ENCODE results near the gene FAM83C.

The FAM83C gene

DNA sequence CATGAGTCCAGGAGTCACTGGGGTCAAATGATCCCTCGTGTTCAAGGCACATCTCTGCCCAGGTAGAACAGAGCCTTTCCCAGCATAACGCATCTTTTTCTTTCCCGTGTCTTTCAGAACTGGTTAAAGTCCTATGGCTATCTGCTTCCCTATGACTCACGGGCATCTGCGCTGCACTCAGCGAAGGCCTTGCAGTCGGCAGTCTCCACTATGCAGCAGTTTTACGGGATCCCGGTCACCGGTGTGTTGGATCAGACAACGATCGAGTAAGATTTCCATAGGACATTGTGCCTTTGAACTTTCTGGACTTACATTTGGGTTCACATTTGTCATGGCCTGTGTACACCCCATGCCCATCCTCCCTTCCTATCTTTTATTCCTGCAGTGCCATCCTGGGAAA lies 45.5 kb downstream of the FAM83C start:
- no peak overlapping the region for H3K27ac ChIP-seq

DNA sequence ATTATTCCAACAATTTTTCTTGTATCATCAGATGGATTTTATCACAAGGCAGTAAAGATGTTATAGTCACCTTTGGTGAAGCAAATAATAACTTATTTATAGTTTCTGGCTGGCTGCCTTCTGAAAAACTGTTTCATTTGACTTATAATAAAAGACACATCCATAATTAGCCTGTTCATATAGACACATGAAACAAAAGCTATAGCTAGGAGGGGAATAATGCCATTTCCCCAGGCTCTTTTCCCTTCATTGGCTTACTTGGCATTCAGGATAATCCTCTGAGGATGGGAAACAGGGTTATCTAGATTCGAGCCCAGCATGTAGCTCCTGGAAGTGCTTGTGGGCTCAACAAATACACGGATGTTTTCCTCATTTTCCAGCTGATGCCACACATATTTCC lies 48.2 kb downstream of the FAM83C start:
- H3K27ac ChIP-seq = no peak overlapping the region
- TF ChIP-seq, protein P1, sequence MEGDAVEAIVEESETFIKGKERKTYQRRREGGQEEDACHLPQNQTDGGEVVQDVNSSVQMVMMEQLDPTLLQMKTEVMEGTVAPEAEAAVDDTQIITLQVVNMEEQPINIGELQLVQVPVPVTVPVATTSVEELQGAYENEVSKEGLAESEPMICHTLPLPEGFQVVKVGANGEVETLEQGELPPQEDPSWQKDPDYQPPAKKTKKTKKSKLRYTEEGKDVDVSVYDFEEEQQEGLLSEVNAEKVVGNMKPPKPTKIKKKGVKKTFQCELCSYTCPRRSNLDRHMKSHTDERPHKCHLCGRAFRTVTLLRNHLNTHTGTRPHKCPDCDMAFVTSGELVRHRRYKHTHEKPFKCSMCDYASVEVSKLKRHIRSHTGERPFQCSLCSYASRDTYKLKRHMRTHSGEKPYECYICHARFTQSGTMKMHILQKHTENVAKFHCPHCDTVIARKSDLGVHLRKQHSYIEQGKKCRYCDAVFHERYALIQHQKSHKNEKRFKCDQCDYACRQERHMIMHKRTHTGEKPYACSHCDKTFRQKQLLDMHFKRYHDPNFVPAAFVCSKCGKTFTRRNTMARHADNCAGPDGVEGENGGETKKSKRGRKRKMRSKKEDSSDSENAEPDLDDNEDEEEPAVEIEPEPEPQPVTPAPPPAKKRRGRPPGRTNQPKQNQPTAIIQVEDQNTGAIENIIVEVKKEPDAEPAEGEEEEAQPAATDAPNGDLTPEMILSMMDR (IDR thresholded peaks at IDR 0.05) = no peak
- TF ChIP-seq ZFX (IDR thresholded peaks at IDR 0.05; ENCODE audit: borderline replicate concordance) = no peak

More for the DNA sequence above, 45.5 kb downstream of the FAM83C start:
- TF ChIP-seq, protein P1 (IDR thresholded peaks at IDR 0.05) = no peak
- no peak for TF ChIP-seq ZFX (IDR thresholded peaks at IDR 0.05; ENCODE audit: borderline replicate concordance)

DNA sequence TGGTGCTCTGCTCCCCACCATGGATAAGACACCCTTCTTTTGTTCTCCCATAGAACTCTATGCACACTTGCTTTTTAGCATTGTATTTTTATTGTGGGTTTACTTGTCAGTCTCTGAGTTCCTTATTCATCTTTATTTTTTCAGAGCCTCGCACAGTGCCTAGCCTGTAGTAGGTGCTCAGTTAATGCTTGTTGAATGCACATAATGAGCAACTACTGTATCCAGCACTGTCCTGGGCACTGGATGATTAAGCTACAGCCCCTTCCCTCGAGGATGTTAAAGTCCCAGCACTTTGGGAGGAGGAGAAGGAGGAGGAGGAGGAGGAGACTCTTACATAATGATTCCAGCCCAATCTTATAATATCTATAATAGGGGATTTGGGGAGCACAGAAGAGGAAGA lies 48.9 kb downstream of the FAM83C start:
- no peak for TF ChIP-seq ZFX (IDR thresholded peaks at IDR 0.05; ENCODE audit: borderline replicate concordance)
- TF ChIP-seq, protein P1 (IDR thresholded peaks at IDR 0.05) = no peak
- no peak overlapping the region for H3K27ac ChIP-seq

DNA sequence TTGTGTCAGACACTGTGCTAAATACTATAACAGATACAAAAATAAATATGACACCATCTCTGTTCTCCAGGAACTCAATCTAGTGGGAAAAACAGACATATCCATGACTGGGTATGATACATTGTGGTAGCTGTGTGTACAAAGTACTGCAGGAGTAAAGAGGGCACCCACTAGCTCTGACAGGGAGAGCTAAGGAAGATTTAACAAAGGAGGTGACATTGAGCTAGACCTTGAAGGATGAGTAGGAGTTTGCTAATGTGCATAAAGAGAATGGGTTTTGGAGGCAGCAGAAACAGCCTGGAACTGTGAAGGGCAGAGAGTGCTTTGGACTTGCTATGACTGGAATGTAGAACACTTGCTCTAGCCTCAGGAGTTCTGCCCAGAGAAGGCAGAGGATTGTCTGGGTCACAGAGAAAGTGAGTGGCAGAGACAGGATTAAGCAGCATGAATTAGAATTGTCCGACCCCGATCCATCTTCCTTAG lies 51.4 kb downstream of the FAM83C start:
- no peak overlapping the region for H3K27ac ChIP-seq
- TF ChIP-seq ZFX (IDR thresholded peaks at IDR 0.05; ENCODE audit: borderline replicate concordance) = no peak
- TF ChIP-seq, protein P1 (IDR thresholded peaks at IDR 0.05) = no peak

DNA sequence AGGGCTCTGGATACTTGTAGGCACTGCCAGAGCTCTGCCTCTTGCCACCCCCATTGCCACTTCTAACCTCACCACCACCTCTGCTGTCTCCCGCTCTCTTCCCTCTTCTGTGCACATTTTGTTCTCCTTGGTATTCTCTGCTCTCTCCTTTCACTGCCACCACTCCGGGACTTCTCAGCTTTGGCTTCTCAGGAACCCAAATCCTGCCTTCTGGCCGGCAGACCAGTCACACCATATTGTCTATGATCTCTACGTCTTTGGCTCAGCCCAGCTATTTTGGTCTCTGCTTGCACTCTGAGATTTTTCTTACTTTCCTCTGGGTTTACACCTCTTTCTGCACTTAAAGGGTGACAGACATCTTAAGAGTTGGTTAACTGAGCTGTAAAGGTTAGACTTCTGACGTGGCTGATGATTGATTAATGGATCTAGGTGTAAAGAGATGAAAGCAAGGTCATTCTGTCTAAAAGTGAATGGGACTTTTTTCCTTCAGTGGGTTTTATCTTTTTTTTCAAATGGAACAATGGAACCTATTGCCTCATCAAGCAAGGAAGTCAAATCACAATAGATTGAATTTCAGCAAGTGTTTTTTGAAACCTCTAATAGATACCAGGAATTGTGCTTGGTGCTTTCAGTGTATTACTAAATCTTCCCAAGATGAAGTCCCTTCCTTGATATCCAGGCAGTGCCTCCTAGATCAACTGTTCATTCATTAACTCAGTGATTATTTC lies 52.0 kb downstream of the FAM83C start:
- no peak for TF ChIP-seq ZFX (IDR thresholded peaks at IDR 0.05; ENCODE audit: borderline replicate concordance)
- TF ChIP-seq, protein P1 (IDR thresholded peaks at IDR 0.05) = no peak
- H3K27ac ChIP-seq = no peak overlapping the region

DNA sequence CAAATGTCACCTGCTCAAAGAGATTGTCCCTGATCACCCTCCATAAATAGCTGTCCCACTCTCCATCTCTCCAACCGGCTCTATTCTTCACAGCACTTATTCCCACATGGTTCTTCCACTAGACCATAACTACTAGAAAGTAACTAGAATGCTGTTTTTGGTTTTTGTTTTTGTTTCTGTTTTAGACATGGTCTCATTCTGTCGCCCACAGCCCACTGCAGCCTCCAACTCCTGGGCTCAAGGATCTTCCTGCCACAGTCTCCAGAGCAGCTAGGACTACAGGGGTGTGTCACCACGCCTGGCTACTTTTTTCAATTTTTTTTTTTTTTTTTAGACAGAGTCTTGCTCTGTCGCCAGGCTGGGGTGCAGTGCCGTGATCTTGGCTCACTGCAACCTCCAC lies 53.5 kb downstream of the FAM83C start:
- TF ChIP-seq, protein P1 (IDR thresholded peaks at IDR 0.05) = no peak
- TF ChIP-seq ZFX (IDR thresholded peaks at IDR 0.05; ENCODE audit: borderline replicate concordance) = no peak
- H3K27ac ChIP-seq = no peak overlapping the region

DNA sequence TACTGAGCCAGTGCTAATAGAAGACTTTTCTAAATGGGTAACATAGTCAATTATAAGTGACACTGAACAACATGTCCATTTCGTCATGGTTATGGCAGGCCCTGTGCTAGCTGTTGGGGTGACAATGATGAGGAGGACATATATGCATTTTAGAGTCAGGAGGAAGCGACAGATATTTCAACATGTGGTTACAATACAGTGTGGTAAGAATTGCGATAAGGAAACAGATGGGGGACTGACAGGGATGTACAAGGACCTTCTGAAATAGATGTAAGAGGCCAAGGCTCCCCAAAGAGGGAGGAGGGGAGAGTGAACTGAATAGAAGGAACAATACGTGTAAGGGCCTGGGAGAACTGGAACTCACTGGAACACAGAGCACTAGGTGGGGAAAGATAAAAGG lies 54.1 kb downstream of the FAM83C start:
- no peak overlapping the region for H3K27ac ChIP-seq
- TF ChIP-seq ZFX (IDR thresholded peaks at IDR 0.05; ENCODE audit: borderline replicate concordance) = no peak
- TF ChIP-seq, protein P1 (IDR thresholded peaks at IDR 0.05) = no peak
